AG10803 (cell line): ENCODE data around the gene AMMECR1L.

Source experiments
- DNase-seq: peaks from one replicate; pipeline ENCODE4 v3.0.0; 2010; ENCODE audit warnings: low read depth
- H3K4me3 ChIP-seq: 2 replicates; pipeline ENCODE4 v1.5.1; 2011; ENCODE audit warnings: mild to moderate bottlenecking, low read length, control low read depth
- CTCF ChIP-seq: conservative IDR thresholded peaks from 2 replicates; pipeline ENCODE4 v1.5.1; 2011; ENCODE audit warnings: mild to moderate bottlenecking, low read length, control low read depth, inconsistent platforms

AMMECR1L gene

DNA sequence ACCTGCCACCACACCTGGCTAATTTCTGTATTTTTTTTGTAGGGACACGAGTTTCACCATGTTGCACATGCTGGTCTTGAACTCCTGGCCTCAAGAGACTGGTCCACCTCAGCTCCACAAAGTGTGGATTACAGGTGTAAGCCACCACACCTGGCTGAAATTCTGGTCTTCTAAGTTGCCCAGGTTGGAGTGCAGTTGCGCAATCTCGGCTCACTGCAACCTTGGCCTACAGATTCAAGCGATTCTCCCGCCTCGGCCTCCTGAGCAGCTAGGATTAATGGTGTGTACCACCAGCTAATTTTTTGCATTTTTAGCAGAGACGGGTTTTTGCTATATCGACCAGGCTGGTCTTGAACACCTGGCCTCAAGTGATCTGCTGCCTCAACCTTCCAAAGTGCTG lies 33.4 kb downstream of the AMMECR1L start:
- no peak overlapping the region for H3K4me3 ChIP-seq
- DNase-seq = no peak
- no peak for TF ChIP-seq CTCF

DNA sequence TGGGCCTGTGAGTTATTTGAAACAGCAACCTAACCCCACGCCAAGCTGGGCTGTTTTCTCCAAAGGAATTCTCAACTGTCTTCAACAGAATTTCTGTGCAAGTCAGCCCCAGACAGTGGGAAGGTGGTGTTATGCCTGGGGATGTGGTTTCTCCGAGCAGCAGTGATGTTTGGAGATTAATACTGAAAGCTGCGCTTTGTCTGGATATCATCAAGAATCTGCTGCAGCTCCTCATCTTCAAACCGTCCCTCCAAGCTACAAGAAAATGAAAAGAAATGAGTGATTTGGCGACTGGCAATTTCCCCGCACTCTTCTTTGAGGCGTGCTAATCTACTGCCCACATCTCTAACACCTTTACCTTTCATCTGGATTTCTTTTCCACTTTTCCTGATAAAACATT lies 37.8 kb downstream of the AMMECR1L start:
- no peak for TF ChIP-seq CTCF
- no peak overlapping the region for H3K4me3 ChIP-seq
- no peak for DNase-seq

DNA sequence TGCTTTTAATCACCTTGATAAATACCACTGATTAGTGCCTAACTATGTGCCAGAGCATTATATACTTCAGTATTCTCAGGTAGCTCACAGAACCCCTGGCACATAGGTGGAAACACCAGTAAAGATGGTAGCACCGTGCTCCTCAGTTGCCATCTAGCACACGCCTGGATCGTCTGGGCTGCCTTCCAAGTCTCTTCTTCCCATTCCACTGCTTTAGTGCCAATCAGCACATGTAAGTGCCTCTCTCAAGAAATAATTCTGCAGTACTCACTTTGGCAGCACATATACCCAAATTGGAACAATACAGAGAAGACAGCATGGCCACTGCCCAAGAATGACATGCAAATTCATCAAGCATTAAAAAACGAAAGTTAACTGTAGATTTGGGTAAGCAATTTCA lies 40.8 kb downstream of the AMMECR1L start:
- no peak for TF ChIP-seq CTCF
- DNase-seq = no peak
- H3K4me3 ChIP-seq = no peak overlapping the region

GRCh38 chr2:127843677-127844076 lies 42.1 kb downstream of the AMMECR1L start:
- DNase-seq = no peak
- TF ChIP-seq CTCF = no peak
- H3K4me3 ChIP-seq = no peak overlapping the region

- H3K4me3 ChIP-seq = no peak overlapping the region
- no peak for DNase-seq
These were observed 44.1 kb downstream of the AMMECR1L start for GRCh38 chr2:127841466-127842178.

GRCh38 chr2:127840893-127841292 lies 44.9 kb downstream of the AMMECR1L start:
- no peak for DNase-seq
- TF ChIP-seq CTCF = no peak
- H3K4me3 ChIP-seq = no peak overlapping the region

More at GRCh38 chr2:127841466-127842178, 44.1 kb downstream of the AMMECR1L start:
- TF ChIP-seq CTCF = no peak

- no peak overlapping the region for H3K4me3 ChIP-seq
- no peak for DNase-seq
- TF ChIP-seq CTCF = no peak
These were observed 50.8 kb downstream of the AMMECR1L start for GRCh38 chr2:127834951-127835350.
